GM06990 (cell line): ENCODE data around the gene CCHCR1.

ENCODE experiments used
- DNase-seq: peaks from one replicate; pipeline ENCODE4 v3.0.0-alpha.2; 2011; ENCODE audit not compliant: insufficient read length; ENCODE audit errors: extremely low read depth
- H3K27me3 ChIP-seq: replicated peaks from 2 replicates; pipeline ENCODE4 v1.6.0; 2011; ENCODE audit warnings: low read length; ENCODE audit not compliant: control insufficient read depth, insufficient read depth
- H3K36me3 ChIP-seq: 2 replicates; pipeline ENCODE4 v1.5.1; 2011; ENCODE audit warnings: low read length; ENCODE audit not compliant: control insufficient read depth, insufficient read depth
- H3K4me3 ChIP-seq: replicated peaks from 2 replicates; pipeline ENCODE4 v1.5.1; 2011; ENCODE audit warnings: low read depth, mild to moderate bottlenecking, control low read depth, low read length
- TF ChIP-seq, protein P1 (sequence below): IDR thresholded peaks from 2 replicates; pipeline ENCODE4 v1.5.1; 2011; ENCODE audit warnings: low read length, control low read depth, mild to moderate bottlenecking, inconsistent platforms; ENCODE audit not compliant: insufficient read depth, poor library complexity, severe bottlenecking

CCHCR1 gene

DNA sequence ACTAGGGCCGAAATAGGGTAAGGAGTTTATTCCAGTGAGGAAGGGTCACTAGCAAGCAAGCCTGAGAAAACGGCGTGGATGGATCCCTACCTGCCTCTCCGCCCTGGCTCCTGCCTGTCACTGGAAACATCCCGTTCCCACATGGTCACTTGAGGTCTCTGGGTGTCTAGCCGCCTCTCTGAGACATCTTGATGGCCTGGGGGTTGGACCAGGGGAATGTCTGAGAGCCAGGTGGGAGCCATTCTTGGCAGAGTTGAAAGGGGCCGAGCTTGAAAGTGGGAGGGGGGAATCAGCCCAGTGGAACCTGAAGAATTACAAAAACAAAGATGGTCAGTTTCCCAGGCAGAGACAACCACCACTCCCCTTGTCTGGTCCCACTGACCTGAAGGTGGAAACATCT lies 961 bp downstream of the CCHCR1 start:
- H3K4me3 ChIP-seq = no peak overlapping the region
- no peaks in the 10 kb centered on the region for H3K27me3 ChIP-seq
- TF ChIP-seq, protein P1, sequence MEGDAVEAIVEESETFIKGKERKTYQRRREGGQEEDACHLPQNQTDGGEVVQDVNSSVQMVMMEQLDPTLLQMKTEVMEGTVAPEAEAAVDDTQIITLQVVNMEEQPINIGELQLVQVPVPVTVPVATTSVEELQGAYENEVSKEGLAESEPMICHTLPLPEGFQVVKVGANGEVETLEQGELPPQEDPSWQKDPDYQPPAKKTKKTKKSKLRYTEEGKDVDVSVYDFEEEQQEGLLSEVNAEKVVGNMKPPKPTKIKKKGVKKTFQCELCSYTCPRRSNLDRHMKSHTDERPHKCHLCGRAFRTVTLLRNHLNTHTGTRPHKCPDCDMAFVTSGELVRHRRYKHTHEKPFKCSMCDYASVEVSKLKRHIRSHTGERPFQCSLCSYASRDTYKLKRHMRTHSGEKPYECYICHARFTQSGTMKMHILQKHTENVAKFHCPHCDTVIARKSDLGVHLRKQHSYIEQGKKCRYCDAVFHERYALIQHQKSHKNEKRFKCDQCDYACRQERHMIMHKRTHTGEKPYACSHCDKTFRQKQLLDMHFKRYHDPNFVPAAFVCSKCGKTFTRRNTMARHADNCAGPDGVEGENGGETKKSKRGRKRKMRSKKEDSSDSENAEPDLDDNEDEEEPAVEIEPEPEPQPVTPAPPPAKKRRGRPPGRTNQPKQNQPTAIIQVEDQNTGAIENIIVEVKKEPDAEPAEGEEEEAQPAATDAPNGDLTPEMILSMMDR = no peak
- no peak for DNase-seq
- no peaks in the 10 kb centered on the region; the same call in 1 of the 2 replicates for H3K36me3 ChIP-seq

DNA sequence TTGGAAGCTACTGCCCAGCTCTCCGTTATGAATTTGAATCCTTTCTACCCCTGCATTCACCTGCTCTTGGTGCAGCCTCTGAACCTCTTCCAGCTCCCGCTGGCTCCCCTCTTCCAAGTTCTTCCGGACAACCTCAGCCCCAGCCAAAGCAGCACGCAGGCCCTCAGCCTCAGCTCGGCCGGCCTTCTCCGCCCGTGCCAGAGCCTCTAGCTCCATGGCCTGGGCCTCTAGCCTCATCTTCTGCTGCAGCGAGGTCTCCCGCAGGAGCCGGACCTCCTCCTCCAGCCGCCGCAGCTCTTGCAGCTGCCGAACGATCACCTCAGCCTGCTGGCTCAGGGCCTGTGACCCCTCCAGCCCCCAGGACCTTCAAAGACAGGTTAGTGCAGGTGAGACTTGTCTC lies 3.2 kb downstream of the CCHCR1 start:
- no peak for DNase-seq
- TF ChIP-seq, protein P1 = no peak
- Histone ChIP-seq H3K4me3 (no peak overlapping the region), H3K27me3 (no peaks in the 10 kb centered on the region), H3K36me3 (peaks cover 5% of the 10 kb centered on the region)

DNA sequence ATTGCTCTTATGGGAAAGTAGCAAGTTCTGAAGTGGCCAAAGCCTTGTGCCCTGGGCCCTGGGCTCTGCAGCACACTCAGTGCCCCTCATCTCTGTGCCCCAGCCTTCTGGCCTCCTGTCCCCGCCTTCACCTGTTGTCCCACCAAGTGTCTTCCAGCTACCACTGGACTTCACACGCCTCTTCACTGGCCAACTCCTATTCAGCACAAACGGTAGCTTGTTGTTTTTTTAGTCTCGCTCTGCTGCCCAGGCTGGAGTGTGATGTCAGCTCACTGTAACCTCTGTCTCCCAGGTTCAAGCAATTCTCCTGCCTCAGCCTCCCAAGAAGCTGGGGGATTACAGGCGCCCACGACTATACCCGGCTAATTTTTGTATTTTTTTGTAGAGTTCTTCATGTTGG lies 4.8 kb downstream of the CCHCR1 start:
- no peak for DNase-seq

DNA sequence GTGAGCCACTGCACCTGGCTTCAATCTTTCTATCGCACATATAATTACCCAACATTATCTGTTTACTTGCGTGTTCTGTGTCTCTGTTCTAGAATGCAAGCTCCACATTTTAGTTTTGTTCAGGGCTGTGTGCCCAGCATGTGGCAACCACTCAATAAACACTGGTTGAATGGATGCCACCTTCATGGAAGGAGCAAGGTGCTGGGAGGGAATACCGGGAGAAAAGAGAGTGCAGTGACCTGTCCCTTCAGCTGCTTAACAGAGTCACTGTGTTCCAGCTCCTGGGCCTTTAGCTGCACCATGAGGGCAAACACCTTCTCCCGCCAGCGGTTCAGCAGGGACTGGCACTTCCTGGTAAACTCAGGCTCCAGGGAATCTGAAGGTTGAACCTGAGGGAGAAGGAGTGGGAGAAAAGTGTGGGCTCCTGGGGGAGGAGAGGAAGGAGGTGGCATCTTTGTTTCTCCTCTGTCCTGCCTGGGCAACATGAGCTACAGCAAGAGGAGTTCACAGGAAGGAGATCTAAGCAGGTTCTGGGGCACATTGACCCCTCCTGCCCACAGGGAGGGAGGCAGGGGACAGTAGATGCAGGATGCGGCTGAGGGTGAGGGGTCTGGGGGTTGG lies 7.7 kb downstream of the CCHCR1 start:
- TF ChIP-seq, protein P1 = no peak
- H3K36me3 ChIP-seq = peaks cover 8% of the 10 kb centered on the region
- H3K4me3 ChIP-seq = no peak overlapping the region
- no peaks in the 10 kb centered on the region for H3K27me3 ChIP-seq
- DNase-seq = no peak

More for the DNA sequence above, 4.8 kb downstream of the CCHCR1 start:
- H3K36me3 ChIP-seq = peaks cover 8% of the 10 kb centered on the region
- H3K4me3 ChIP-seq = no peak overlapping the region
- no peaks in the 10 kb centered on the region for H3K27me3 ChIP-seq
- TF ChIP-seq, protein P1 = no peak

DNA sequence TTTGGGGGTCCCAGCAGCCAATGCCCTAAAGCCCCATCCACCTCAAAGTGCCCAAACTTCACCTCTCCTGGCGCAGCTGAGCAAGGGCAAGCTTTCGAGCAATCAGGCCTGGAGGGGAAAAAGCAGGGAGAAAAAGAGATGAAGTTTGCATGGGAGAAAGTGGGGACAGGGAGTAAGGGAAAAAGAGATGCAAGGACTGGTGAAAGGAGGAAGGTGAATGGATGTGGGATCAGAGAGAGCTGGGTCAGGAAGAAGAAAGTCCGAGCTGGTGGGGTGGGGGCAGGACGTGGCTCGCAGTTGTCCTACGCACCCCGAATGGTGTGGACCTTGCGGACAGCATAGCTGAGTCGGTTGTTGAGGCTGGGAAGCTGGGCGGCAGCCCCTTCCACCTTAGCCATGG lies 12.2 kb downstream of the CCHCR1 start:
- Histone ChIP-seq H3K27me3 (no peaks in the 10 kb centered on the region), H3K4me3 (no peak overlapping the region), H3K36me3 (peaks cover 14% of the 10 kb centered on the region)
- DNase-seq = no peak
- TF ChIP-seq, protein P1 = no peak

DNA sequence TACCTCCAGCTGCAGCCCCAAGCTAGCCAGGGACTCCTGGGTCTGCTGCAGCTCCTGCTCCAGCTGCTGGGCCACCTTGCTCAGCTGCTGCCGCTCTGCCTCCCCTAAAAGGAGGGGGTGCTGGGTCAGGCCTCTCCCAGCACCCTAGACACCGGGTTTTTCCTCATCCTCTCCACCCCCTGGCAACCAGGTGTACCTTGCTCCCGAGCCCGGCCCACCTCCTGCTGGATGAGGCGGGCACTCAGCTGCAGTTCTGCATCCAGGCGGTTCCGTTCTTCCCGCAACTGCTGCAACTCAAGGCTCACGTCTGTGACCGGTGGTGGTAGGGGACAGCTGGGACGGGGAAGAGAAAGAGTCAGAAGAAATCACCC lies 12.6 kb downstream of the CCHCR1 start:
- TF ChIP-seq, protein P1 = no peak
- no peak overlapping the region for H3K4me3 ChIP-seq
- DNase-seq = no peak
- H3K36me3 ChIP-seq = peaks cover 13% of the 10 kb centered on the region
- H3K27me3 ChIP-seq = no peaks in the 10 kb centered on the region
